NCI-H2171 (cell line): ENCODE measurements around the gene SCLT1.
A peak's percentile ranks its signal among the peaks of the same experiment; 100 is the strongest.
"Not testable (repeated sequence)": the region's sequence is repeated elsewhere in the genome, so short reads cannot be mapped to it uniquely, and the experiment has no call there.

Source experiments
- DNase-seq: peaks from one replicate; lab custom pipeline; 2025; lab: John Stamatoyannopoulos, UW

Gene SCLT1

DNA sequence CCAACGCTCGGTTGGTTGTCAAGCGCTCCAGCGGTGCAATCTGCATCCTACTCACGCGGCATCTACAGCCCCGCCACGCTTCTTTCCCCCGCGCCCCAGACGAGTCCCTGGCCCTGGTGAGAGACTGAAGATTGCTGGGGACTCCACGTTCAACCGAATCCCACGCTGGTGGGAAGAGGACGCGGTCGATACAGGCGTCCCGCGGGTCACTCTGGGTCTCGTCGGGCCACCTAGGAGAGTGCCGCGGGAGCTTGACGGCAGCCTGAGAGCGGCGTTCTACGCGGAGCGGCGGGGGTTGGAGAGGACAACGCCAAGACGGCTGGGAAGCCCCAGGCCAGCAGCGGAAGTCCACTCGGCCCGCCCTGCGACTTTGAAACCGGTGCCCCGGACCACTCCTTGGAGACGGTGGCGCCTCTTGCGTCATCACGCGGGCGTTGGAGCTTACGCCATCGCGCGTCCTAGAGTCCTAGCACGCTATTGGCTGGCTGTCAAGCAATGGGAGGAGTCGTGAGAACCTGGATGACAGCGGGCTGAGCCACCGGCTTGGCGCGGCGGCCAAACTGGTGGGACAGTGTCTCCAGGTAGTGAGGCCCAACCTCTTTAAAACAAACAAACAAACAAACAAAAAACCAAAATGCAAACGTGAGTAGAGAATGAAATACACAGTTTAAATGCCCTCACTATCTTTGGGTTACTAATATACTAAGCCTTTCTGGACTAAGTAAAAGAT, at the start of gene SCLT1:
TSS of gene SCLT1 (minus strand) at position 349 of the 730 bp plus-strand sequence. CDS start 436 bp downstream, outside the sequence.
- DNase-seq = peak; percentile 81

DNA sequence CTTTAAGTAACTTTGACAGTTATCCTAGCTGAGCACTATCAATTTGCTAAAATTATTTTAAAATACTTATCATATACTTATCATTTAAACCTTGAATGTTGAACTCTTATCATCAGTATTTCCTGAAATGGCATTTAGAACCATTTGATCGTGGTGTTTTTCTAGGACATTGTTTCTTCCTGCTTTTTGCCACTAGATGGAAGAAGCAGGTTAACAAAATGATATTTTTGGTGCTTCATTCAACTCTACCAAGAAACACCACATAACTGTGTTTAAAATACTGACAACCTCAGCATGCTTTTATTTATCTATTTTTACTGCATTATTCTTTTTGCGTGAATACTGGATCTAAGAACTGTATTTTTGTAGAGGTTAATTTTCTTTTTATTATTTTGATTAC, 47.2 kb upstream of the SCLT1 start:
- no peak for DNase-seq

DNA sequence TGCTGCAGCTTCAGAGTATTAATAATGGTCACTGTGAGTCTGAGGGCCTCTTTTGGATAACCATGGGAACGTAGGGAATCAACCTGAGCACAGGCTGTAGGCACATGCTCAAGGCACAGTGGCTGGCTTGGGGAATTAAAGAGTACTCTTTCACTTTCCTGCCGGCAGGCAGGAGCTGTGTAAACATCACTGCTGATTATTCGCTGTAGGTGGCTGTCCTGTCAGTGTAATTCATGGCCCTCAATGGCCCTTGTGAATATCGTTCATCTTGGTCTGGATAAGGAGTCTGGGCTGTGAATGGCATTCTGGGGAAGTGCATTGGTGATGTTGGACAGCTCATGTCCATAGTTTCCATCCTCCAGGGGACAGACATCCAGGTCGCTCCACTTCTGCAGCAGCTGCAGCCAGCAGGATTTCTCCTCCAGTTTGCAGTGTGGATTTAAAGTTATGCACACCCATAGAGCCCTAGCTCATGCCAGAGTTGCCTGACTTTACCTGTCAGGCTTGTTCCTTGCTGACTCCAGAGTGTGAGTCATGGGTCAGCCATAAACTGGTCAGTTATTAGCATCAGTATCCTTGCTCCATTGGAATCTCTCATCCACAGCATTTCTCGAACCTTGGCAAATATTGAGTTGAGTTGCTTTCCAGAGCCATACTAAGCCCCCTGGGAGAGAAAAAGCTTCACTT, 45.6 kb upstream of the SCLT1 start:
- DNase-seq = no peak

DNA sequence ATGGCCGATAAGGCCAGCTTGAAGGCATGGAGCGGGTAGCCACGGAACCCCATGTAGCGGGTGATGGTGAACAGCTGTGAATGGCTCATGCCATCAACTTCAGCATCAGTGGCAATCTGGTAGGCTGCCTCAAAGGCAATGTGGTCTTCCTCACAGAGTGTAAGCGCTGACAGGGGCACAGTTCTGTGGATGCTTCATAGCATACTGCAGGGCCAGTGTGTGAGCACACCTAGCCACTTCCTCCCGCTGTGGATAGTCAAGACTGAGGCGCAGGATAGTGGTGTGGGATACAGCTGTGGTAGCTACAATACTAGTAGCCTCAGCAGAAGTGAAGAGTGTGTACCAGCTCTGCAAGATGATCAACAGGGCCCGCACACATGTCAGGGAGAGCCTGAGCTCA, 43.1 kb upstream of the SCLT1 start:
- no peak for DNase-seq

DNA sequence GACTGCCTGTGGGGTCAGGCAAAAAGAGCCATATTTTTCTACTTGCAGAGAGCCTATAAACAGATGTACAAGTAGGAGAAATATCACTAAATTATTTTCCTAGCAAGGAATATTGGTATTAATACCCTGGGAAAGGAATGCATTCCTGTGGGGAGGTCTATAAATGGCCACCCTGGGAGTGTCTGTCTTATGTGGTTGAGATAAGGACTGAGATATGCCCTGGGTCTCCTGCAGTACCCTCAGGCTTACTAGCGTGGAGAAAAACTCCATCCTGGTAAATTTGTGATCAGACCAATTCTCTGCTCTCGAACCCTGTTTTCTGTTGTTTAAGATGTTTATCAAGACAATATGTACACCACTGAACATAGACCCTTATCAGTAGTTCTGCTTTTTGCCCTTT, 38.0 kb upstream of the SCLT1 start:
- DNase-seq = no peak

DNA sequence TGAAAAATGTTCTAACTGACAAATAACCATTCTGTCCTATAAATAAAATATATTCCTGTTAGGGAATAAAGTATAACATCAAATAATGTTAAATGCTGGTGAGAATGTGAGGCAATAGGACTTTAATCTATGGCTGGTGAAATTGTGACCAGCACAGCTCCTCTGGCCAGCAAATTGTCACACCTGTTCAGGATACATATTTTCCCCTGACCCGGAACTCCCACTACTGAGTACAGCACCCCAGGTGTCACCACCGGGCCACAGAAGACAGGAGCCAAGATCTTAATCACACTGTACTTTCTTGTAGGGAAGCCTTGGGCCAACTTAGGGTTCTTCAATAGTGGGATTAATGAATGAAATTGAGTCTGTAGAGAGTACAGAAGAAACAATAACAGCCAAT, 35.8 kb upstream of the SCLT1 start:
- DNase-seq = no peak

DNA sequence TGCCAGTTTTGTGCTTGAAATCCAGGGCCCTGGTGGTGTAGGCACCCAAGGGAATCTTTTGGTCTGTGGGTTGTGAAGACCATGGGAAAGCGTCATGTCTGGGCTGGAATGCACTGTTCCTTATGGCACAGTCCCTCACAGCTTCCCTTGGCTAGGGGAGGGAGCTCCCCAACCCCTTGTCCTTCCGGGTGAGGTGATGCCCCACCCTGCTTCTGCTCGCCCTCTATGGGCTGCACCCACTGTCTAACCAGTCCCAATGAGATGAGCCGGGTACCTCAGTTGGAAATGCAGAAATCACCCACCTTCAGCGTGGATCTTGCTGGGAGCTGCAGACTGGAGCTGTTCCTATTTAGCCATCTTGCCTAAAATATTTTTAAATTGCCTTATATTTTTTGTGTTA, 33.3 kb upstream of the SCLT1 start:
- DNase-seq = not testable (repeated sequence)

DNA sequence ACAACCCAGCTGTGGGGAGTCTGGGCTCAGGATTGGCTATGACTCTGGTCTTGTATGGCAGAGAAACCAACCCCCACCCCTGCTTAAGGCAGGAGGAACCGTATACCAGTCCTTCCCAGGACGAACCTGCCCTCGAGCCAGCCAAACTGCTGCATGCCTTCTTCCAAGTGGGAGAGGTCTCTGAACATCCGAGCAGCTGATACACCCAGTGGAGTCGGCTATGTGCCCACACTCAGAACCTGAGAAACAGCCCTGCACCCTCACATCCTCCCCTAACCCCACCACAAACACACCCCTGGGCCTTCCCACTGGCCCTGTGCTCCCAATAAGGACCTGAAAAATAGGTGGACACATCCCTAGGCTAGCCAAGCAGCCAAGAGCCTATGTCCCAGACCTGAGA, 24.4 kb upstream of the SCLT1 start:
- DNase-seq = no peak

DNA sequence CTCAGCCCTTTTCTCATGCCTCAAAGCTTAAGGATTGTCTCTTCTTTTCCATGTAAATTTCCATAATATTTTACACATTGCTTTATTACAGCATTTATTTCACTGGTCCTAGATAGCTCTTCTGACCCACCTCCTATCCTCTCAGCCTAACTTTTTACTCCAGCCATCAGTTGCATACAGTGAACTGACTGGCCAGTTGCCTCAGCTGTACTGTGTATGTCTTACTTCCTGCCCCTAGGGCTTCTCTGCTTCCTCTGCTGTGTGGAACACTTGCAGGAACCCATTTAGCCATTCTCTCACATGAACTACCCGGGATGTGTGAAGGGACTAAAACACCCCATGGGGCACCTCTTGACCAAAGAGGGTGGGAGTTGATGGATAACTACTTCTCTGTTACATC, 20.6 kb upstream of the SCLT1 start:
- no peak for DNase-seq

DNA sequence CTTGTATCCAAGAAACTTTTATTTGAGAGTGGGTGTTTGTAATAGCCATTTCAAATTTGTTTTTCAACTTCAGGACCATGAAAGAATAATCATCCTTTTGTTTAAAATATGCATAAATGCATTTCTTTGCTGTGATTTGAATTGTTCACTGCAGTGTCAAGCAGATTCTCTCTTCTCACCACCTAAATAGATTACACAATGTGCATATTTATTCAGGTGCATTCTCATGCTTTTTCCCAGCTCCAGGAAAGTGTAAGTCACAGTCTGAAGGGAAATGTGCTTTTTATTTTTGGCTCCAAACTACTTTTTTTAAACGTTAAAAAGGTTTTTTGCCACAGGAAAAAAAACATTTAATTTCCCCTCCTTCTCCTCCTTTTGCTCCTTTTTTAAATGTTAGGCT, 20.1 kb upstream of the SCLT1 start:
- no peak for DNase-seq

DNA sequence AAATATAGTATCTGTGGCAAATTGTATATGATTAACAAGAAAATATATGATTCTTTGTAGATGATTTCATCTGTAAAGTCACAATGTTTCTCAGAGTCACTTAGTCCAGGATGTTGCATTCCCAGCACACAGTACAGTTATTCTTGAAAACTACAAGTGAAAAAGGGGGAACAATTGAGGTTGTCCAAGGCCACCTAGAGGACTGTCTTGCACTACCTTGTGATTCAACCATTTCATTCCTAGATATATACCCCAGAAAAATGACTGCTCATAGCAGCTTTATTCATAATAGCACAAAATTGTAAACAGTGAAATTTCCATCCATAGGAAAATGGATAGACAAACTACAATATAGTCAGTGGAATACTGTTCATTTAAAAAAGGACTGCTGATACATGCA, 18.6 kb upstream of the SCLT1 start:
- DNase-seq = no peak

DNA sequence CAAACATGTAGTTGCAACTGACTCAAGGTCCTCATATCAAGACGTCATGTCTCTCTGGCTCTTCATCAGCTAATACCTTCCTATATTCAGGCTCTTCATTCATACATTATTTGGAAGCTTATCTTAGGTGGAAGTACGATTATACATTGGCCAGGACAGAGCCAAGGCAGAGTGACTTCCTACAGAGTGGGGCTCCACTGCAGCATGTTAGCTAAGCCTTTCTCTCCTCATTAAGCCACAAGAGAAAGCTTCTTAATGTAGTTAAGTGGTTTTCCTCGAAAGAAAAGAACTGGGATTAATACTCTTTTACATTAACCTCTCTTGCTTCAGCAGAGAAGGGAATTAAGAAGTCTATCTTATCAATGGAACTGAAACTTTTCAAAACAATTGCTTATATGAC, 17.6 kb upstream of the SCLT1 start:
- DNase-seq = no peak

DNA sequence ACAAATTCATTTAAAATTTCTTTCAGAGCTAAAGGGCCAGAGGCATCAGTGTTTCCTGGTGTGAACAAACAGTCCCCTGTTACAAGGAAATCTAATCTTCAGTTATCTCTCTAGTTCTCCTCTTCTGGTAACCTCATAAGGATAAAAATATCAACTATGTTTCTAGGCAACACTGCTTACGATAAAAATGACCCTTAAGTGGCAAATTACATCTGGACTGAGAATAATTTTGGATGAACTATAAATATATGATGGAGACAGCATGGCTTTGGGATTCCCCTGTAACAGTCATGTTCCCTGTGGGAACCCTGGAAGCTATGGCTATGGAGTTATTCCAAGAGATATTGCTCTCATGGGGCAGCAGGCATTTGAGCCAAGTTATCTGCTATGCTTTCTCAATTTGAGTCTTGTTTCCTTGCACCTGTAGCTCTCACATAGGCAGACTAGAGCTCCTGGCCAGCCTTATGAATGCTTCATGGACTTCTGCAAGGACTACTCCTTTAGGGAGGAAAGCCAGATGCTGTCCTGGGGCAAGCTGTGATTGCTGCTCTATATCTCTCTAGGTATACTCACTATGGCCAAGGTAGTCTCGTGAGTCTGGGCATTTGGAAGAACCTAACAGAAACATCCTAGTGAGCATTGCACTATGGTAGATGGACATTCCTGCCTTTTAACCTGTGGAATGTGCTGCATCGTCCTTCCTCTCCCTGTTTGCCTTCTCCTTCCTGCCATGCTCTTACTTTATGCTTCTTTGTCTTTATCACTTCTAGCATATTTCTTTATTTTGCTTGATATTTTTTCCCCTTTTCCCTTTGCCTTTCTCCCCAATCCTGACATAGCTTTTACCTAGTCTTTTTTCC, 16.9 kb upstream of the SCLT1 start:
- no peak for DNase-seq

DNA sequence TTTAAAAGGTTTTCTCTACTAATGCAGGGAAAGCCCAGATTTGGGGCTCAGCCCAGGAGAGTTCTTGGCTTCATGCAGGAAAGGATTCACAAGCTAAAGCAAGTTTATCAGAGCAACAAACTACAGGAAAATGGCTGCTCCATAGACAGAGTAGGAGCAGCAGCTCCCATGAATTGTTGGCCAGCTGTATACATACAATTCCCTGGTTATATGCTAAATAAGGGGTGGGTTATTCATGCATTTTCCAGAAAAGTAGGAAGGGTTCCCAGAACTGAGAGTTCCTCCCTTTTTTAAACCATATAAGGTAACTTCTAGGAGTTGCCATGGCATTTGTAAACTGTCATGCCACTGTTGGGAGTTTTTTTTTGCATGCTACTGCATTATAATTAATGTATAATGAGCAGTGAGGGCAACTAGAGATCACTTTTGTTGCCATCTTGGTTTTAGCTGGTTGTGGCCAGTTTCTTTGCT, 5.2 kb upstream of the SCLT1 start:
- DNase-seq = no peak

DNA sequence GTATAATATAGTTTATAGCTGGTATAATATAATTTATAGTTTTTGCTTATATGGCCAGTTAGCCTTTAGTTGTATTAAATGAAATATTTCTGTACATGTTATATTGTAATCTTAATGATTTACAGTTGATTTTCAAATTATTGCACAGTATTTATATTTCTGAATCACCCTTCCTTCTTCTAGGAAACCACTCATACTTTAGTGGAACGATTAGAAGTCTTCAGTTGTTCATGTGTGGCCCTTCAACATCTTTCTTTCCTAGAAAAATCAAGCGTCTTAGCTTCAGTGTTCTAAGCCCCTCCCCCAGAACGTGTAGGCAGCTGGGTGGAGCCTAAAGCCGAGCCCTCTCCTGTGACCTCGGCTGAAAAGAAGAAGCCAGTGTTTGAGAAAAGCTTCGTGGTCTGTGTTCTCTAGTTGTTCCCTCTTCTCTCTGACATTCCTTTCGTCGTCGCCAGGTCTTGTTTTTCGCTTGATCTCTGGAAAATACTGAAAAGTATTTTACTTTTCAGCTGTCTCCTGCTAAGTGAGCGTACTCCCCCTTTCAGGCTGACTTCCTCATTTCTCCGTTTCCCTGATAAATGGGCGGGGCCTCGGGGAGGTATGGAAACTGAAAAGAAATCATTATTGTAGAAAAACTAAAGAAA, 2.6 kb upstream of the SCLT1 start, which contains the start of gene C4orf33:
TSS of gene C4orf33 (plus strand) at position 342 of the 644 bp plus-strand sequence. CDS start 6,459 bp downstream, outside the sequence.
- peak; percentile 41 for DNase-seq

DNA sequence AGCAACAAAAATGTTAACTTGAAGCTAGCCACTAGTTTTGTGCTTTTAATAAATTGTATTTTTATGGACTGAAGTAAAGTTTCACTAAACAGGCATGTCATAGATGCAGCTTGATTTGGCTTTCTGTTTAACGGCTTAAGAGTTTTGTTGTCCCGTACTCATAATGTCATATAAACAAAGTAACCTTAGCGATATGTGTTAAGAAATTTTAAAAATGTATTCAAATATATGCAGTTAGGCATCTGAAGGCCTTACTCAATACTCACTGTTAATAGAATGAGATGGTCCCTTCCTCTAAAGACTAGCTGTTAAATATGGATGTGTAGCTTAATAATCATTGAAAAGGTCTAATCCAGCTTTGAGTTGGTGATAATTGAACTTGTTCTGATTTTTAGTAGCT, 1.0 kb upstream of the SCLT1 start:
- no peak for DNase-seq

DNA sequence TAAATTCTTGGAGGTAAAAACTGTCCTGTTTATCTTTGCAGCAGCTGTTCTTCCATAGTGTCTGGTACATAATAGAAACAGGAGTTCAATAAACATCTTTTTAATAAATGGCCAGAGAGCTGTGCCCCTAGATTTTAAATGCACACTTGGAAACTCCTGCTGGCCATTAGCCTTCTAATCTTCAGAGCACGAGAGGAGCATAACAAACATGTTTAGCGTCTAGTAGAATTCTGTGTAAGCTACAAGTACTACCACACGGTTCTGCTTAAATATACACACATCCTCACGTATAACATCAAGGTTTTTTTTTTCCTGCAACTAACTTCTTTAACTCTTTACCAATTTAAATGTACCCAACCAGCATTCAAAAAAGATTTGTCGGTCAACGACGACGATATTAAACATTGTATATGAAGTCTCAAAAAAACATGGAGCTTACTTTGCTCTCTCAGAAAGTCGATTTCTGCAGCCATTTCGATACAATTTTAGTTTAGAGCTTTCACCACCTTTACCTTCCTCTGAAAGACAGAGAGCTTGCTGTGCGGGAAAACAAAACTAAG, 628 bp downstream of the SCLT1 start:
- no peak for DNase-seq

DNA sequence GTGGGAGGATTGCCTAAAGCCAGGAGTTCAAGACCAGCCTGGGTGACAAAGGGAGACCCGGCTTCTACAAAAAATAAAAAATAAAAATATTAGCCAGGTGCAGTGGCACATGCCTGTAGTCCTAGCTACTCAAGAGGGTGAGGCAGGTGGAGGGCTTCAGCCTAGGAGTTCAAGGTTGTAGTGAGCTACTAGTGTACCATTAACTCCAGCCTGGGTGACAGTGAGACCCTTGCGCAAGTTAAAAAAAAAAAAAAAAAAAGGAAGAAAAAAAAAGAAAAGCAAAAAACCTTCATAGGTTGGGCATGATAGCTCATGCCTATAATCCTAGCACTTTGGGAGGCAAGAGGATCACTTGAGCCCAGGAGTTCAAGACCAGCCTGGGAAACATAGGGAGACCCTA, 5.8 kb downstream of the SCLT1 start:
- no peak for DNase-seq

DNA sequence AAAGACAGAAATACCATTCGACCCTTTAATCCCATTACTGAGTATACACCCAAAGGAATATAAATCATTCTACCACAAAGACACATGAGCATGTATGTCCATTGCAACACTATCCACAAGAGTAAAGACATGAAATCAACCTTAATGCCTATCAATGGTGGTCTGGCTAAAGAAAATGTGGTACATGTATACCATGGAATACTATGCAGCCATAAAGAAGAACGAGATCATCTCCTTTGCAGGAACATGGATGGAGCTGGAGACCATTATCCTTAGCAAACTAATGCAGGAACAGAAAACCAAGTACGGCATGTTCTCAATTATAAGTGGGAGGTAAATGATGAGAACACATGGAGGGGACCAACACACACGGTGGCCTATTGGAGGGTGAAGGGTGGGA, 7.9 kb downstream of the SCLT1 start:
- no peak for DNase-seq

DNA sequence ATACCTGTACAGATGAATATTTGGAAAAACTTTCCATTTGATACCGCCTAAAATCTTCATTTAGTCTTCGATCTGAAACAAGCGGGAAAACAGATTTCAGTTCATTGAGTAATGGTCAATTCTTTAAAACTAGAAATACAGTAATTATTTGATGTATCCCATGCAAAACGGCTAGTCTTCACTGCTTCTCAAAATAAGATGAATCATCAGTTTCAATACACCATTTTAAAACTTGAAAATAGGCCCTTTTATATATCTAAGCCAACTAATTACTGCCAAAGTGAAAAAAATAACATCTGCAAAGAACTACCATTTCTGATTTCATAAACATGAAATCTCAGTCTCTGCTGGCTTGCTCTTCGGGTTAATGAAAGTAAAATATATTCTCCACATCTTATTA, 11.0 kb downstream of the SCLT1 start:
- no peak for DNase-seq

DNA sequence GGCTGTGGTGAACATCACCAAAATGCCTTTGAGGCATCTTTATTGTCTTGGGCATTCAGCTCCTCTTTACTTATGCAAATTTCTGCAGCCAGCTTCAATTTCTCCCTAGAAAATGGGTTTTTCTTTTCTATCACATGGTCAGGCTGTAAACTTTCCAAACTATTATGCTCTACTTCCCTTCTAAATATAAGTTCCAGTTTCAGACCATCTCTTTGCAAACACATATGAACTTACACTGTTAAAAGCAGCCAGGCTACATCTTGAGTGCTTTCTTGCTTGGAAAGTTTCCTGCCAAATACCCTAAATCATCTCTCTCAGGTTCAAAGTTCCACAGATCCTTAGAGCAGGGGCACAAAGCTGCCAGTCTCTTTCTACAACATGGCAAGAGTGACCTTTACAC, 13.2 kb downstream of the SCLT1 start:
- DNase-seq = no peak

DNA sequence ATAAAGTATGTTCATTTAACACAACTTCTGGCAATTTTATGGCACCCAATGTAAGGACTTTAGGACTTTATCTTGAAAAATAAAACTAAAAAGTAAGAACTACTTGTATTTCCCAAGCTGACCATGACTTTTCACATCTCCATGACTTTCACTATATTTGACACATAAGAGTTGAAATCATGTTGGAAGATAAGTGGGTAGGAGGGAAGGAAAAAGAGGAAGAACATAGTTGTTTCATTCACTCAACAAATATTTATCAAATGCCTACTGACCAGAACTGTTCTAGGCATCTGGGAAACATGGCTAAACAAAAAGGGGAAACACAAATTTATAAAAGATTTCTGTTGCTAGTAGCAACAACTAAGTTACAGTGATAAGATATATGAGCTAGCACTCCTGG, 16.0 kb downstream of the SCLT1 start:
- no peak for DNase-seq
